ENCODE data around the gene CCDC171.

GRCh38 chr9:15572200-15572770, 19.4 kb downstream of the CCDC171 start:
- no peak for TF ChIP-seq CTCF (IDR thresholded peaks at IDR 0.05)
- no peak for TF ChIP-seq POLR2A (IDR thresholded peaks at IDR 0.05)

All from thyroid gland (tissue), 4 donors.